HL-60 (cell line): ENCODE measurements around the gene NRN1L.

Source experiments
- DNase-seq, 2 experiments: peaks; one replicate each; pipeline ENCODE4 v3.0.0-alpha.2; 2010 to 2020; ENCODE audit warnings: low read depth in 1 of 2, low spot score in 1 of 2
- H3K27ac ChIP-seq: fragments of 250-450 bp; sonication (Bioruptor Pico); replicated peaks from 2 replicates; pipeline ENCODE4 v1.5.1; 2020; ENCODE audit warnings: mild to moderate bottlenecking, moderate library complexity
- H3K27me3 ChIP-seq: fragments of 250-450 bp; sonication (Bioruptor Pico); 2 replicates; pipeline ENCODE4 v1.5.1; 2021; ENCODE audit warnings: mild to moderate bottlenecking, moderate library complexity; ENCODE audit not compliant: insufficient read depth, poor library complexity, severe bottlenecking
- H3K4me3 ChIP-seq: replicated peaks from 2 replicates; pipeline ENCODE4 v1.5.1; 2011; ENCODE audit warnings: mild to moderate bottlenecking, control low read depth, low read length; ENCODE audit not compliant: insufficient read depth
- GABPA ChIP-seq: IDR thresholded peaks from 2 replicates; pipeline ENCODE4 v1.6.1; 2012; ENCODE audit warnings: low read depth
- POLR2AphosphoS5 ChIP-seq: IDR thresholded peaks from 2 replicates; pipeline ENCODE4 v1.6.1; 2012; ENCODE audit warnings: low read depth
- SPI1 ChIP-seq: IDR thresholded peaks from 2 replicates; pipeline ENCODE4 v1.6.1; 2012; ENCODE audit warnings: low read depth, mild to moderate bottlenecking, borderline replicate concordance
- TF ChIP-seq, protein P1 (sequence below): IDR thresholded peaks from one replicate; pipeline ENCODE4 v1.5.1; 2011; ENCODE audit warnings: low read length, control low read depth, inconsistent platforms; ENCODE audit not compliant: insufficient read depth
- TF ChIP-seq, protein P2 (sequence below): IDR thresholded peaks from 2 replicates; pipeline ENCODE4 v1.6.1; 2012; ENCODE audit warnings: low read depth; ENCODE audit not compliant: insufficient replicate concordance

The NRN1L gene

DNA sequence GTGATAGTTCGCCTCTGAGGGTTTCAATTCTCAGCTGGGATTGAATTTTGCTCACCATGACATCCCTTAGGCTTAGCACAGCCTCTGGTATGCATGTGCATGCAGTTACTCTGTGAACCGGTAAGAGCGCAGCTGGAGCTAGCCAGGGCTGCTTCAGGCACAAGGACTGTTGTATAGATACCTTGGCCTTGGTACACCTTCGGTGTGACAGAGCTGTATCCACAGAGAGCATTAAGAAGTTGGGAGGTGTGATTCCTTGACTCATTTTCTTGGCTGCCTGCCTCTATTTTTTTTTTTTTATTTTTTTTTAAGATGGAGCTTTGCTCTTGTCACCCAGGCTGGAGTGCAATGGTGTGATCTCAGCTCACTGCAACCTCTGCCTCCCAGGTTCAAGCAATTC lies 40.2 kb upstream of the NRN1L start:
- no peak overlapping the region for H3K4me3 ChIP-seq
- H3K27ac ChIP-seq: no peak overlapping the region
- TF ChIP-seq SPI1: no peak
- TF ChIP-seq, protein P1, sequence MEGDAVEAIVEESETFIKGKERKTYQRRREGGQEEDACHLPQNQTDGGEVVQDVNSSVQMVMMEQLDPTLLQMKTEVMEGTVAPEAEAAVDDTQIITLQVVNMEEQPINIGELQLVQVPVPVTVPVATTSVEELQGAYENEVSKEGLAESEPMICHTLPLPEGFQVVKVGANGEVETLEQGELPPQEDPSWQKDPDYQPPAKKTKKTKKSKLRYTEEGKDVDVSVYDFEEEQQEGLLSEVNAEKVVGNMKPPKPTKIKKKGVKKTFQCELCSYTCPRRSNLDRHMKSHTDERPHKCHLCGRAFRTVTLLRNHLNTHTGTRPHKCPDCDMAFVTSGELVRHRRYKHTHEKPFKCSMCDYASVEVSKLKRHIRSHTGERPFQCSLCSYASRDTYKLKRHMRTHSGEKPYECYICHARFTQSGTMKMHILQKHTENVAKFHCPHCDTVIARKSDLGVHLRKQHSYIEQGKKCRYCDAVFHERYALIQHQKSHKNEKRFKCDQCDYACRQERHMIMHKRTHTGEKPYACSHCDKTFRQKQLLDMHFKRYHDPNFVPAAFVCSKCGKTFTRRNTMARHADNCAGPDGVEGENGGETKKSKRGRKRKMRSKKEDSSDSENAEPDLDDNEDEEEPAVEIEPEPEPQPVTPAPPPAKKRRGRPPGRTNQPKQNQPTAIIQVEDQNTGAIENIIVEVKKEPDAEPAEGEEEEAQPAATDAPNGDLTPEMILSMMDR: no peak
- TF ChIP-seq GABPA: no peak
- TF ChIP-seq, protein P2, sequence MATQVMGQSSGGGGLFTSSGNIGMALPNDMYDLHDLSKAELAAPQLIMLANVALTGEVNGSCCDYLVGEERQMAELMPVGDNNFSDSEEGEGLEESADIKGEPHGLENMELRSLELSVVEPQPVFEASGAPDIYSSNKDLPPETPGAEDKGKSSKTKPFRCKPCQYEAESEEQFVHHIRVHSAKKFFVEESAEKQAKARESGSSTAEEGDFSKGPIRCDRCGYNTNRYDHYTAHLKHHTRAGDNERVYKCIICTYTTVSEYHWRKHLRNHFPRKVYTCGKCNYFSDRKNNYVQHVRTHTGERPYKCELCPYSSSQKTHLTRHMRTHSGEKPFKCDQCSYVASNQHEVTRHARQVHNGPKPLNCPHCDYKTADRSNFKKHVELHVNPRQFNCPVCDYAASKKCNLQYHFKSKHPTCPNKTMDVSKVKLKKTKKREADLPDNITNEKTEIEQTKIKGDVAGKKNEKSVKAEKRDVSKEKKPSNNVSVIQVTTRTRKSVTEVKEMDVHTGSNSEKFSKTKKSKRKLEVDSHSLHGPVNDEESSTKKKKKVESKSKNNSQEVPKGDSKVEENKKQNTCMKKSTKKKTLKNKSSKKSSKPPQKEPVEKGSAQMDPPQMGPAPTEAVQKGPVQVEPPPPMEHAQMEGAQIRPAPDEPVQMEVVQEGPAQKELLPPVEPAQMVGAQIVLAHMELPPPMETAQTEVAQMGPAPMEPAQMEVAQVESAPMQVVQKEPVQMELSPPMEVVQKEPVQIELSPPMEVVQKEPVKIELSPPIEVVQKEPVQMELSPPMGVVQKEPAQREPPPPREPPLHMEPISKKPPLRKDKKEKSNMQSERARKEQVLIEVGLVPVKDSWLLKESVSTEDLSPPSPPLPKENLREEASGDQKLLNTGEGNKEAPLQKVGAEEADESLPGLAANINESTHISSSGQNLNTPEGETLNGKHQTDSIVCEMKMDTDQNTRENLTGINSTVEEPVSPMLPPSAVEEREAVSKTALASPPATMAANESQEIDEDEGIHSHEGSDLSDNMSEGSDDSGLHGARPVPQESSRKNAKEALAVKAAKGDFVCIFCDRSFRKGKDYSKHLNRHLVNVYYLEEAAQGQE: no peak
- TF ChIP-seq POLR2AphosphoS5: no peak
- no peaks in the 10 kb centered on the region for H3K27me3 ChIP-seq
- DNase-seq: no peak

DNA sequence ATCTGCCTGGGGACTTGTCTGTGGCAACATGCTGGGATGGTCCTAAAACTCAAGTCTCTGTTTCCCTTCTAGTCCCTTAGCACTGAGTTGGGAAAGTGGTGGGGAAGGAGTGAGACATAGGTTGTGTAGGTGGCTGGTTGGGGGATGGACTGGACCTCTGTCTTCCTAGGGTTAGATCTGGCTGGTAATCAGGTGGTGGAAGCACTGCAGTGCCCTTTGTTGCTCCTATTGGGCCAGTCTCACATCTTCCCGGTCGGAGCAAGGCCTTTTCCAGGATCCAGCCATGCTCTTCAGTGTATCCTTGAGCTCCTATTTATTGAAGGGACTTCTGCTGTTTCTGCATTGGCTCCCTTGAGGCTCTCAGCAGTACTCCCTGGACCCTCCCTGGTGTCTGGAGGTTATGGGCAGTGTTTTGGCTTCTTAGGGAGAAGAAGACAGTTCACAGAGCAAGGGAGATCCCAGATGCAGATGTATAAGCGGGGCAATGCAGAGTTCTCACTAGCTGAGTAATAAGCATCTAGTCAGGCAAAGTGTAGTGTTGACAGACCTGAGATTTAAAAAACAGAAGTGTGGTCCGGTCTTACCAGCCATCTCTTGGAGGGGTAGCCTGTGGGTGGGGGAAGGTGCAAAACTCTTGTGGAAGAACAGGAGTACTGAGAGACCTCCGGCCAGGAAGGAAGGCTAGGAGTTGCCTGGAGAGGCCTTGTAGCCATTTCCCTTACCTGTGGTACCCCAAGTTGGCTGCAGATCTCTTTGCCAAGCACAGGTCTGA lies 39.2 kb upstream of the NRN1L start:
- H3K4me3 ChIP-seq: peak overlapping the region; percentile 99
- H3K27ac ChIP-seq: peak overlapping the region; percentile 90
- peak in 1 of 2 experiments; percentile 29 for DNase-seq
- TF ChIP-seq, protein P1: no peak
- TF ChIP-seq, protein P2: no peak
- TF ChIP-seq GABPA: no peak
- peak; percentile 49; the same call in 1 of the 2 replicates for TF ChIP-seq SPI1
- TF ChIP-seq POLR2AphosphoS5: no peak
- no peaks in the 10 kb centered on the region for H3K27me3 ChIP-seq

DNA sequence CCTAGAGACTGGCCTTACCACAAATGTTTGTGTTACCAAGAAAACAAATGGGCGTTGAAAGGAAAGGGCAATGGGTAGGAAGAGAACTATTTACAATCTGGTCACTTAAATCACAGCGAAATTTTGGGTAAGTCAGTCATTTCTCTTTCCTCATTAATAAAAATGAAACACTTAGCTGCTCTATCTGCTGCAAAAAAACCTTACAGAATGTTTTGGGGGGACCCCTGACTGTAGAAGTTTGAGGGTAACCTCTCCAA lies 38.7 kb upstream of the NRN1L start:
- DNase-seq: no peak
- H3K4me3 ChIP-seq: peak overlapping the region; percentile 99
- TF ChIP-seq GABPA (no peak), POLR2AphosphoS5 (no peak), SPI1 (no peak)
- TF ChIP-seq, protein P2: no peak
- TF ChIP-seq, protein P1: no peak
- peak overlapping the region; percentile 90 for H3K27ac ChIP-seq
- H3K27me3 ChIP-seq: no peaks in the 10 kb centered on the region
